Activated T-cell treated with anti-CD3 and anti-CD28 coated beads for 1 hour (primary cell): ENCODE data around the gene ABI2.
"Not testable (repeated sequence)": the region's sequence is repeated elsewhere in the genome, so short reads cannot be mapped to it uniquely, and the experiment has no call there.

ENCODE experiments used
- DNase-seq: peaks from one replicate; pipeline ENCODE4 v3.0.0-alpha.2; 2020; ENCODE audit warnings: low read depth

ABI2 gene

GRCh38 chr2:203359450-203359849 lies 31.3 kb downstream of the ABI2 start:
- no peak for DNase-seq

- no peak for DNase-seq
These were observed 32.7 kb downstream of the ABI2 start for GRCh38 chr2:203360833-203361430.

- no peak for DNase-seq
These were observed 33.3 kb downstream of the ABI2 start for GRCh38 chr2:203361495-203361894.

GRCh38 chr2:203361922-203362321 lies 33.7 kb downstream of the ABI2 start:
- DNase-seq, result no peak

GRCh38 chr2:203366639-203367466 lies 38.7 kb downstream of the ABI2 start:
- DNase-seq, result no peak

- not testable (repeated sequence) for DNase-seq
These were observed 44.5 kb downstream of the ABI2 start for GRCh38 chr2:203372706-203373105.

GRCh38 chr2:203376173-203376572 lies 48.0 kb downstream of the ABI2 start:
- no peak for DNase-seq

- DNase-seq, result no peak
These were observed 51.0 kb downstream of the ABI2 start for GRCh38 chr2:203379156-203379555.

GRCh38 chr2:203383038-203383437 lies 54.8 kb downstream of the ABI2 start:
- DNase-seq, result no peak

- not testable (repeated sequence) for DNase-seq
These were observed 60.0 kb downstream of the ABI2 start for GRCh38 chr2:203388153-203388552.

- no peak for DNase-seq
These were observed 66.5 kb downstream of the ABI2 start for GRCh38 chr2:203394519-203395227.

- no peak for DNase-seq
These were observed 67.7 kb downstream of the ABI2 start for GRCh38 chr2:203395858-203396257.

GRCh38 chr2:203396667-203397066 lies 68.5 kb downstream of the ABI2 start:
- DNase-seq, result no peak

- DNase-seq, result no peak
These were observed 70.8 kb downstream of the ABI2 start for GRCh38 chr2:203399031-203399430.

- DNase-seq, result no peak
These were observed 72.8 kb downstream of the ABI2 start for GRCh38 chr2:203400805-203401585.

- DNase-seq, result no peak
These were observed 76.8 kb downstream of the ABI2 start for GRCh38 chr2:203404996-203405395.

GRCh38 chr2:203407496-203407895 lies 79.3 kb downstream of the ABI2 start:
- no peak for DNase-seq

- DNase-seq, result no peak
These were observed 84.5 kb downstream of the ABI2 start for GRCh38 chr2:203412546-203413331.

GRCh38 chr2:203413796-203414195 lies 85.6 kb downstream of the ABI2 start:
- no peak for DNase-seq

GRCh38 chr2:203418271-203418670 lies 90.1 kb downstream of the ABI2 start:
- DNase-seq, result no peak

- DNase-seq, result no peak
These were observed 98.9 kb downstream of the ABI2 start for GRCh38 chr2:203427061-203427460.
